PC-3 (cell line): ENCODE data around the gene HS3ST2. TPM values are rescaled to one million over a fixed set of nuclear protein-coding genes. Genes with fewer than 3 reads are reported as not detected.

Source experiments
- ATAC-seq: fragments of 200-7000 bp; cut with Tn5 transposase; 2 replicates; pipeline ENCODE4 v1.9.1; 2020; ENCODE audit warnings: mild to moderate bottlenecking, moderate library complexity
- BruUV-seq: library from RNA; stranded (reverse); fragments of 400-500 nt; replicated peaks from 2 replicates; lab custom pipeline; 2021; lab: Mats Ljungman, UMichigan
- CTCF ChIA-PET: fragments of 300-600 bp; sonication (Branson Sonifier 250); formaldehyde crosslinking; loops from one replicate; lab custom pipeline; 2022; ENCODE audit warnings: antibody characterized with exemption; lab: Charles Lee
- POLR2A ChIA-PET: fragments of 300-600 bp; sonication (Branson Sonifier 250); formaldehyde crosslinking; loops from one replicate; lab custom pipeline; 2022; ENCODE audit warnings: antibody characterized with exemption; ENCODE audit not compliant: unreplicated experiment; lab: Charles Lee
- DNase-seq: peaks from one replicate; pipeline ENCODE4 v3.0.0-alpha.2; 2015
- H2AFZ ChIP-seq: fragments of 300-600 bp; sonication (generic); 2 replicates; pipeline ENCODE4 v1.6.0; 2016; ENCODE audit warnings: antibody characterized with exemption, low read length
- H3F3A ChIP-seq: fragments of 300-600 bp; sonication (generic); one replicate; pipeline ENCODE4 v1.6.0; 2017; ENCODE audit warnings: antibody characterized with exemption, low read length, control low read depth, mild to moderate bottlenecking; ENCODE audit not compliant: unreplicated experiment
- H3K27ac ChIP-seq: fragments of 300-600 bp; sonication (generic); 2 replicates; pipeline ENCODE4 v1.5.1; 2016; ENCODE audit warnings: mild to moderate bottlenecking, low read length
- H3K27me3 ChIP-seq: fragments of 300-600 bp; sonication (generic); 2 replicates; pipeline ENCODE4 v1.6.1; 2016; ENCODE audit warnings: low read length, mixed read lengths
- H3K36me3 ChIP-seq: fragments of 300-600 bp; sonication (generic); 2 replicates; pipeline ENCODE4 v1.6.1; 2016; ENCODE audit warnings: low read depth, mixed run types, low read length, mixed read lengths
- H3K4me1 ChIP-seq: fragments of 300-600 bp; sonication (generic); 2 replicates; pipeline ENCODE4 v1.5.1; 2016; ENCODE audit warnings: low read length; ENCODE audit not compliant: insufficient read depth
- H3K4me2 ChIP-seq: fragments of 300-600 bp; sonication (generic); 2 replicates; pipeline ENCODE4 v1.6.0; 2016; ENCODE audit warnings: low read length
- H3K4me3 ChIP-seq: fragments of 300-600 bp; sonication (generic); 2 replicates; pipeline ENCODE4 v1.5.1; 2016; ENCODE audit warnings: mild to moderate bottlenecking, low read length, mixed read lengths
- H3K79me2 ChIP-seq: fragments of 300-600 bp; sonication (generic); 2 replicates; pipeline ENCODE4 v1.6.1; 2017; ENCODE audit warnings: low read length, mixed read lengths
- H3K9ac ChIP-seq: fragments of 300-600 bp; sonication (generic); 2 replicates; pipeline ENCODE4 v1.6.0; 2016; ENCODE audit warnings: mild to moderate bottlenecking, low read length
- H3K9me2 ChIP-seq: fragments of 300-600 bp; sonication (generic); replicated peaks from 2 replicates; pipeline ENCODE4 v1.6.1; 2016; ENCODE audit warnings: mixed run types, low read length, mixed read lengths
- H3K9me3 ChIP-seq: fragments of 300-600 bp; sonication (generic); 2 replicates; pipeline ENCODE4 v1.6.1; 2016; ENCODE audit warnings: low read length, mixed read lengths
- H4K20me1 ChIP-seq: fragments of 300-600 bp; sonication (generic); 2 replicates; pipeline ENCODE4 v1.6.1; 2016; ENCODE audit warnings: low read length, mixed read lengths
- EZH2 ChIP-seq: fragments of 300-600 bp; sonication (generic); IDR thresholded peaks from one replicate; pipeline ENCODE4 v1.6.1; 2017; ENCODE audit warnings: antibody characterized with exemption, mild to moderate bottlenecking, low read length; ENCODE audit not compliant: unreplicated experiment
- EZH2phosphoT487 ChIP-seq: fragments of 300-600 bp; sonication (generic); IDR thresholded peaks from 2 replicates; pipeline ENCODE4 v1.6.1; 2018; ENCODE audit warnings: mild to moderate bottlenecking, antibody characterized with exemption, low read length, borderline replicate concordance
- intact Hi-C: fragments of 100-400 bp; cut with micrococcal nuclease; formaldehyde crosslinking; loops from 2 replicates; pipeline ENCODE4 v1.9.0; 2023
- total RNA-seq: library from RNA; depleted of rRNA; stranded (reverse); fragments of >200 nt; gene quantifications from 2 replicates; pipeline ENCODE4 v1.2.3, GENCODE V29; 2014
- TF ChIP-seq, protein P1 (sequence below): fragments of 300-600 bp; sonication (generic); conservative IDR thresholded peaks from 2 replicates; pipeline ENCODE4 v1.5.1; 2017; ENCODE audit warnings: antibody characterized with exemption, low read depth, mild to moderate bottlenecking, low read length

Gene HS3ST2
- total RNA-seq, 1 experiment from 2014 or later = not detected

DNA sequence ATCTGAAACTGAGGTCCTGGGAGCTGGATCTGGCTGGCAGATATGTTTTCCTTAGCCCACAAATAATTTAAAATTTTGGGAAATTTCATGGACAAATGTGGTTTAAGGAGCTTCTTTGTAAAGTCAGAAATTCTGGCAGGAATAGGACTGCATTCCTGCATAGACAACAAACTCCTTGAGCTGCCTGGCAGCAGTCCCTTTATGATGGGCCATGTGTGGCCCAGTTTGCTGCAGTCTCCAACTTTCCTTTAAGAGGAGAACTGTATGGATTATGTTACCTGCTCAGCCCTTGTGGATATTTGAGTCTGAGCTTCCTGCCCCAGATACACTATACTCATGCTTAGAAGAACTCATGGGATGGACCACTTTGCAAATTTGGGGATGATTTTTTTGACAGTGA is 48.5 kb upstream of the HS3ST2 start:
- H4K20me1 ChIP-seq = no peaks in the 10 kb centered on the region
- H3K9ac ChIP-seq = no peak overlapping the region
- H3F3A ChIP-seq = no peaks in the 10 kb centered on the region
- no peak overlapping the region for H3K4me3 ChIP-seq
- BruUV-seq = no TSS peak
- POLR2A ChIA-PET = no interaction called here
- ATAC-seq = no peak
- no peaks in the 10 kb centered on the region for H3K9me3 ChIP-seq
- no peak overlapping the region for H3K27ac ChIP-seq
- no peaks in the 10 kb centered on the region for H3K4me1 ChIP-seq
- no peaks in the 10 kb centered on the region for H3K79me2 ChIP-seq
- H2AFZ ChIP-seq = no peak overlapping the region
- intact Hi-C loops = no loop called here
- DNase-seq = no peak
- CTCF ChIA-PET = no interaction called here
- H3K36me3 ChIP-seq = no peaks in the 10 kb centered on the region
- no peak overlapping the region for H3K4me2 ChIP-seq
- TF ChIP-seq, protein P1, sequence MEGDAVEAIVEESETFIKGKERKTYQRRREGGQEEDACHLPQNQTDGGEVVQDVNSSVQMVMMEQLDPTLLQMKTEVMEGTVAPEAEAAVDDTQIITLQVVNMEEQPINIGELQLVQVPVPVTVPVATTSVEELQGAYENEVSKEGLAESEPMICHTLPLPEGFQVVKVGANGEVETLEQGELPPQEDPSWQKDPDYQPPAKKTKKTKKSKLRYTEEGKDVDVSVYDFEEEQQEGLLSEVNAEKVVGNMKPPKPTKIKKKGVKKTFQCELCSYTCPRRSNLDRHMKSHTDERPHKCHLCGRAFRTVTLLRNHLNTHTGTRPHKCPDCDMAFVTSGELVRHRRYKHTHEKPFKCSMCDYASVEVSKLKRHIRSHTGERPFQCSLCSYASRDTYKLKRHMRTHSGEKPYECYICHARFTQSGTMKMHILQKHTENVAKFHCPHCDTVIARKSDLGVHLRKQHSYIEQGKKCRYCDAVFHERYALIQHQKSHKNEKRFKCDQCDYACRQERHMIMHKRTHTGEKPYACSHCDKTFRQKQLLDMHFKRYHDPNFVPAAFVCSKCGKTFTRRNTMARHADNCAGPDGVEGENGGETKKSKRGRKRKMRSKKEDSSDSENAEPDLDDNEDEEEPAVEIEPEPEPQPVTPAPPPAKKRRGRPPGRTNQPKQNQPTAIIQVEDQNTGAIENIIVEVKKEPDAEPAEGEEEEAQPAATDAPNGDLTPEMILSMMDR = no peak
- TF ChIP-seq EZH2phosphoT487 = no peak
- TF ChIP-seq EZH2 = no peak
- no peaks in the 10 kb centered on the region for H3K27me3 ChIP-seq
- no peaks in the 10 kb centered on the region for H3K9me2 ChIP-seq

DNA sequence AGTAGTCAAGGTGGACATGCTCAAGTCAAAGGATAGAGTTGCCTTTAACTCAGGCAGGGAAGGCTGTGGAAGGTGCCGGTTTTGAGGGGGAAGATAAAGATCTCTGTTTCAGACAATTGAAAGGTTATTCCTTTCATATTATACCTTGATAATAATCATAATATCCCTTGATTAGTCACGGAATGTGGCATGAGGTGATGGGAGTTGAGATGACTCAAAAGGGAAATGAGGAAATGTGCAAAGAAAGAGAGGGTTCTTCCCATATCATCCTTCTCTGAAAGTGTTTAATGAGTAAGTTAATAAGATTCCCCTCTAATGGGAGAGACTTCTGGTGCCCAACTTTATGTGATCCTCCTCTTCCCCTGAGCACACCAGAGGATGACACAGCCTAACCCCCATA is 43.1 kb upstream of the HS3ST2 start:
- Histone ChIP-seq H3F3A (no peaks in the 10 kb centered on the region), H3K27me3 (peaks cover 9% of the 10 kb centered on the region), H3K9me3 (no peaks in the 10 kb centered on the region), H3K4me1 (no peaks in the 10 kb centered on the region), H3K4me2 (no peak overlapping the region), H3K4me3 (no peak overlapping the region), H3K79me2 (no peaks in the 10 kb centered on the region), H2AFZ (no peak overlapping the region), H3K27ac (no peak overlapping the region), H3K9me2 (no peaks in the 10 kb centered on the region), H3K36me3 (no peaks in the 10 kb centered on the region), H4K20me1 (no peaks in the 10 kb centered on the region), H3K9ac (no peak overlapping the region)
- TF ChIP-seq, protein P1 = no peak
- TF ChIP-seq EZH2 = no peak
- no peak for TF ChIP-seq EZH2phosphoT487
- DNase-seq (peak; percentile 12), ATAC-seq (no peak)
- intact Hi-C loops = no loop called here
- POLR2A ChIA-PET = no interaction called here
- no TSS peak for BruUV-seq
- CTCF ChIA-PET = no interaction called here

DNA sequence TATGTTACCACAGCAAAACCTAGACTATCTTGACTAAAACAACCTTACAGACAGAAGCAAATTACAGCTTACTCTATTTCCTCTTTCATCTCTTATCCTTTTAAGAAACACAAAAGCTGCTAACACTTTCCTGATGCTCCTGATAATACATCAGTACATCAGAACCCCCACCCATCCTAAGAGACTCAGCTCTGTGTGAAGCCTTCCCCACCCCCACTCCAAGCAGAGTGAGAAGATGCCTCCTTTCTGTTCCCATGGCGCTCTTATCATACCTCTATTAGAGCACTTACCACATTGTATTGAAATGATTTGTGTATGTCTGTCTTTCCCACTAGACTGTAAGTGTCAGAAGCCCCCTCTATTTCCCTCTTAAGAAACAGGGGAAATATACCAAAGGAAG is 42.4 kb upstream of the HS3ST2 start:
- no peaks in the 10 kb centered on the region for H3K79me2 ChIP-seq
- no peak overlapping the region for H3K4me2 ChIP-seq
- TF ChIP-seq EZH2 = no peak
- TF ChIP-seq, protein P1 = no peak
- TF ChIP-seq EZH2phosphoT487 = no peak
- POLR2A ChIA-PET = no interaction called here
- DNase-seq (no peak), ATAC-seq (no peak)
- no peaks in the 10 kb centered on the region for H3K36me3 ChIP-seq
- H3K4me3 ChIP-seq = no peak overlapping the region
- no peak overlapping the region for H3K9ac ChIP-seq
- no peaks in the 10 kb centered on the region for H3K4me1 ChIP-seq
- H3K9me3 ChIP-seq = no peaks in the 10 kb centered on the region
- BruUV-seq = no TSS peak
- H3K27ac ChIP-seq = no peak overlapping the region
- no peaks in the 10 kb centered on the region for H3F3A ChIP-seq
- no peaks in the 10 kb centered on the region for H4K20me1 ChIP-seq
- intact Hi-C loops = no loop called here
- peaks cover 15% of the 10 kb centered on the region for H3K27me3 ChIP-seq
- H3K9me2 ChIP-seq = no peaks in the 10 kb centered on the region
- CTCF ChIA-PET = no interaction called here
- no peak overlapping the region for H2AFZ ChIP-seq
